WTC11 (cell line): Measurements from ENCODE around the gene DDR2.

Source experiments
- CREB1 ChIP-seq: sonication (generic); formaldehyde crosslinking; IDR thresholded peaks from 2 replicates; pipeline ENCODE4 v1.8.0; 2023; ENCODE audit warnings: mild to moderate bottlenecking, missing genetic modification reagents
- CTCF ChIP-seq: fragments of 200-600 bp; IDR thresholded peaks from 2 replicates; pipeline ENCODE4 v1.8.0; 2022; ENCODE audit warnings: antibody characterized with exemption
- ETV6 ChIP-seq: sonication (generic); formaldehyde crosslinking; IDR thresholded peaks from 2 replicates; pipeline ENCODE4 v1.8.1; 2022; ENCODE audit warnings: mild to moderate bottlenecking, missing genetic modification reagents
- FOXJ3 ChIP-seq: sonication (generic); formaldehyde crosslinking; IDR thresholded peaks from 2 replicates; pipeline ENCODE4 v1.9.0; 2021; ENCODE audit warnings: missing genetic modification reagents, mild to moderate bottlenecking, borderline replicate concordance
- GTF2I ChIP-seq: fragments of 250-450 bp; sonication (Bioruptor Pico); conservative IDR thresholded peaks from 2 replicates; pipeline ENCODE4 v1.4.0; 2021; ENCODE audit warnings: mild to moderate bottlenecking
- MAX ChIP-seq: sonication (generic); formaldehyde crosslinking; IDR thresholded peaks from 2 replicates; pipeline ENCODE4 v1.8.0; 2022; ENCODE audit warnings: mild to moderate bottlenecking, missing genetic modification reagents
- NFE2L1 ChIP-seq: sonication (generic); formaldehyde crosslinking; IDR thresholded peaks from 2 replicates; pipeline ENCODE4 v1.8.1; 2023; ENCODE audit warnings: missing genetic modification reagents
- NR2C2 ChIP-seq: sonication (generic); formaldehyde crosslinking; IDR thresholded peaks from 2 replicates; pipeline ENCODE4 v1.8.0; 2022; ENCODE audit warnings: mild to moderate bottlenecking, missing genetic modification reagents
- ZBTB21 ChIP-seq: sonication (generic); formaldehyde crosslinking; IDR thresholded peaks from 2 replicates; pipeline ENCODE4 v1.8.1; 2023; ENCODE audit warnings: mild to moderate bottlenecking, missing genetic modification reagents, borderline replicate concordance
- ZNF532 ChIP-seq: fragments of 250-450 bp; sonication (Bioruptor Pico); IDR thresholded peaks from 2 replicates; pipeline ENCODE4 v1.9.0; 2021; ENCODE audit warnings: mild to moderate bottlenecking, borderline replicate concordance

- peak; percentile 29 for TF ChIP-seq CTCF
- no peak for TF ChIP-seq FOXJ3 (CRISPR knock-in tag)
- no peak for TF ChIP-seq CREB1
- TF ChIP-seq NR2C2 (CRISPR knock-in tag) = no peak
- TF ChIP-seq MAX (CRISPR knock-in tag) = no peak
- no peak for TF ChIP-seq ETV6
- TF ChIP-seq GTF2I (CRISPR knock-in tag) = no peak
- no peak for TF ChIP-seq NFE2L1
- TF ChIP-seq ZNF532 (CRISPR knock-in tag) = no peak
- TF ChIP-seq ZBTB21 (CRISPR knock-in tag) = no peak
These were observed 4.5 kb upstream of the DDR2 start for GRCh38 chr1:162627662-162628296.
